ENCODE data around the gene RBM34. TPM values are rescaled to one million over a fixed set of nuclear protein-coding genes. Genes with fewer than 3 reads are reported as not detected.

The RBM34 gene
- total and polyA plus RNA-seq, 2 donors (not counting 3 experiments of a cell fraction or from before 2014, with no cell fraction given): 16.1 to 80.7 TPM

Small RNAs within 50 kb of the gene (microRNA-seq; reads per million reads assigned to microRNA genes)
- not detected for gene MIR4753 (ENCODE audit: borderline number of aligned reads, borderline replicate concordance)

Small RNAs within 50 kb of the gene (small RNA-seq; reads per million reads assigned to genes)
- not detected for gene AL732292.1 (ENCODE audit: insufficient read depth, insufficient read length, low read depth, low replicate concordance)
- 0.66 reads per million for gene MIR4753 (ENCODE audit: insufficient read depth, insufficient read length, low read depth, low replicate concordance)
- gene SNORA14B (ENCODE audit: insufficient read depth, insufficient read length, low read depth, low replicate concordance): not detected

Other genes with a start within 250 kb of the RBM34 start
- 98.4 and 108 TPM in 2 replicates for gene TOMM20, start 32.4 kb downstream of the RBM34 start, total RNA-seq
- gene TOMM20, start 32.4 kb downstream of the RBM34 start, polyA plus RNA-seq: 31.8 and 42.5 TPM in 2 replicates
- gene ARID4B, start 166.9 kb upstream of the RBM34 start, total RNA-seq: 33.5 and 40.7 TPM in 2 replicates
- 4.0 and 6.7 TPM in 2 replicates for gene ARID4B, start 166.9 kb upstream of the RBM34 start, polyA plus RNA-seq
- gene GGPS1, start 167.3 kb upstream of the RBM34 start, total RNA-seq: 24.8 and 29.5 TPM in 2 replicates
- 9.1 and 10.7 TPM in 2 replicates for gene GGPS1, start 167.3 kb upstream of the RBM34 start, polyA plus RNA-seq
- gene TBCE, start 206.2 kb upstream of the RBM34 start, total RNA-seq: 28.6 and 32.6 TPM in 2 replicates
- 10.0 and 13.7 TPM in 2 replicates for gene TBCE, start 206.2 kb upstream of the RBM34 start, polyA plus RNA-seq